ENCODE data around the gene ETV2. TPM values are rescaled to one million over a fixed set of nuclear protein-coding genes. Genes with fewer than 3 reads are reported as not detected.
A peak's percentile ranks its signal among the peaks of the same experiment; 100 is the strongest.

ETV2 gene
- total RNA-seq, 5 donors from 2014 or later (not counting 1 experiment from before 2014, with no cell fraction given): 0.67 to 2.1 (median 1.1) TPM; not detected in 1

DNA sequence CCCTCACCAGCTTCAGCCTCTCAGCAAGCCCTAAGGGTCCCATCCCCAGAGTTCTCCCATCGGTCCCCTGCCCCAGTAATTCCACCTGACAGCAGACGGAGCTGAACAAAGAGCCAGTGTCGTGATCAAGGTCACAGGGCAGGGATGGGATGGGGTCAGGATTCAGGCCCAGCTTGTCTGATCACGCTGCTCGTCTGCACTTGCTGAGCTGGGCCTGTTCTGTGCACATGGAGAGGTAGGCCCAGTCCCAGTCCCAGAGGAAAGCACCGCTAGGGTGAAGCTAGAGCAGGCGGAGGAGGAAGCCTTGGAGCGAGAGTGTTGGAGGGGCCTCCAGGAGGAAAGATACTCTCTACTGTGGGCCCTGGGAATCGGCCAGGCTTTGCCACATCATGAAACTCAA is 19.8 kb upstream of the ETV2 start:
- Mint-ChIP-seq H3K9me3 (no peaks in the 10 kb centered on the region), H3K4me1 (peaks cover 0 to 2% (median 0%) of the 10 kb centered on the region in 3 donors), H3K27ac (no peak overlapping the region), H3K4me3 (no peak overlapping the region), H3K27me3 (no peaks in the 10 kb centered on the region), H3K36me3 (peaks cover 13% of the 10 kb centered on the region)
- DNase-seq (no peak), ATAC-seq (replicated peaks in 1 of 4) (no peak)
- Histone ChIP-seq H3K27me3 (replicated peaks in 1 of 2; ENCODE audit: control insufficient read depth in 2 of 2, extremely low read depth in 1 of 2, insufficient read depth in 2 of 2, low read length in 1 of 2) (no peaks in the 10 kb centered on the region), H3K27ac (ENCODE audit: low read length) (no peak overlapping the region), H3K4me3 (ENCODE audit: control insufficient read depth in 1 of 2, extremely low read depth in 1 of 2, low read length in 1 of 2) (no peak overlapping the region), H3K36me3 (ENCODE audit: control insufficient read depth in 2 of 2, extremely low read depth in 1 of 2, insufficient read depth in 1 of 2, low read length in 1 of 2) (peaks cover 9 to 12% of the 10 kb centered on the region in 2 donors), H3K4me1 (ENCODE audit: control insufficient read depth in 1 of 2, extremely low read depth in 1 of 2, insufficient read depth in 2 of 2, low read length in 2 of 2) (no peaks in the 10 kb centered on the region), H3K9me3 (no peaks in the 10 kb centered on the region)
- ChIA-PET CTCF (no interaction called here), POLR2A (no interaction called here)
- 98% methylated on average over 8 of the region's 9 CpGs for WGBS (ENCODE audit: insufficient coverage)

DNA sequence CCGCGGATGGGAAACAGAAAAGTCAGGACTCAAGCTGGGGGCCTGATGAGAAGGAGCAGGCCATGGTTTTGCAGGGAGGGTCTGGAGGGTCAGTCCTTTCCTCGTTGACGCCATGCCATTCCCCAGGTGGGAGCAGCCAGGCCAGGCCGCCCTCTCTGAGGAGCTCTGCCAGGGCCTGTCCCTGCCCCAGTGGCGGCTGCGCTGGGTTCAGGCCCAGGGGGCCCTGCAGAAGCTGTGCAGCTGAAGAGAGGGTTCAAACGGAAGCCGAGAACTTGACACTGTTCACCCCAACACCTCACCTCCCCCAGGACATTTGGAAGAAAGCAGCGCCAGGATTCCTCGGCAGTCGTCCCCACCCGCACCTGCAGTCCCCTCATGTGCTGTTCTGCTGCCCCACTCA is 18.8 kb upstream of the ETV2 start:
- peaks cover 3 to 8% of the 10 kb centered on the region in 2 donors for H3K36me3 ChIP-seq (ENCODE audit: control insufficient read depth in 2 of 2, extremely low read depth in 1 of 2, insufficient read depth in 1 of 2, low read length in 1 of 2)
- ChIA-PET CTCF (no interaction called here), POLR2A (interaction anchor here in 1 of 2 donors (0.7 kb wide), 1 partner anchor 516 kb away, joined by 7 read pairs; no protein-coding TSS in a partner anchor)
- no peak overlapping the region for H3K4me3 Mint-ChIP-seq
- H3K9me3 ChIP-seq: no peaks in the 10 kb centered on the region
- no peak overlapping the region for H3K27ac Mint-ChIP-seq
- no peaks in the 10 kb centered on the region for H3K27me3 Mint-ChIP-seq
- peaks cover 9% of the 10 kb centered on the region for H3K36me3 Mint-ChIP-seq
- H3K4me3 ChIP-seq (ENCODE audit: control insufficient read depth in 1 of 2, extremely low read depth in 1 of 2, low read length in 1 of 2): no peak overlapping the region
- no peak for ATAC-seq (replicated peaks in 1 of 4)
- peaks cover 0 to 2% (median 0%) of the 10 kb centered on the region in 3 donors for H3K4me1 Mint-ChIP-seq
- 95% methylated on average over 13 of the region's 13 CpGs for WGBS (ENCODE audit: insufficient coverage)
- H3K27ac ChIP-seq (ENCODE audit: low read length): no peak overlapping the region
- H3K27me3 ChIP-seq (replicated peaks in 1 of 2; ENCODE audit: control insufficient read depth in 2 of 2, extremely low read depth in 1 of 2, insufficient read depth in 2 of 2, low read length in 1 of 2): no peaks in the 10 kb centered on the region
- DNase-seq: no peak
- peaks cover 0 to 2% of the 10 kb centered on the region in 2 experiments for H3K4me1 ChIP-seq (ENCODE audit: control insufficient read depth in 1 of 2, extremely low read depth in 1 of 2, insufficient read depth in 2 of 2, low read length in 2 of 2)
- H3K9me3 Mint-ChIP-seq: no peaks in the 10 kb centered on the region

DNA sequence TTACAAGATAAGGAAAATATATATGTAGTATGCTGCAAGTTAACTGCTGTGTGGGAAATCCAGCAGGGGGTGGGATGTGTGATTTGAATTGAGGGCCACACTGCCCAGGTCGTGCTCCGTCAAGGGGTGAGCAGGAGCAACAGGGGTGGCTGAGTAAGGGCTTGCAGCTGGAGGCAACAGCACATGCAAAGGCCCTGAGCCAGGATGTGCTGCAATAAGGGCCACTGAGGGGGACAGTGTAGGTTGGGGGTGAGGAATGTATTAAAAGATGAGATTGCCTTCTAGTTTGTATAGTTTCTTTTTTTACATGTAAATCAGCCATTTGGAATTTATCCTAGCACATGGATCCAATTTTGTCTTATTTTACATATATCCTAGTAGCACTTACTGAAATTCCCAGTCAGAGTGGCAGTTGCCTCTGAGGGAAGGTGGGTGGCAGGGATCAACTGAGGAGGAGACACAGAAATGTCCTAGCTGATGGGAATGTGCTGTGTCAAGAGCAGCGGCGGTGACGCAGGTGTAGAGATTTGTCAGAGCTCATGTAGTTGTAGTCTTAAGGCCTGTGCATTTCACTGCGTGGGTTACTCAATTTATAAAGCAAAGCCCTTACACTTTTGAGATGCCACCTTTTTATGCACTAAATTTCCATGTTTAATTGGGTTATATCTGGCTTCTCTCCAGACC is 18.1 kb upstream of the ETV2 start:
- H3K9me3 Mint-ChIP-seq: no peaks in the 10 kb centered on the region
- no peak overlapping the region for H3K27ac ChIP-seq (ENCODE audit: low read length)
- DNase-seq (no peak), ATAC-seq (replicated peaks in 1 of 4) (no peak)
- H3K4me1 ChIP-seq (ENCODE audit: control insufficient read depth in 1 of 2, extremely low read depth in 1 of 2, insufficient read depth in 2 of 2, low read length in 2 of 2): peaks cover 0 to 9% of the 10 kb centered on the region in 2 experiments
- ChIA-PET CTCF (no interaction called here), POLR2A (interaction anchor here in 1 of 2 donors (0.6 kb wide), 1 partner anchor 13 kb away, joined by 6 read pairs; no protein-coding TSS in a partner anchor)
- H3K4me3 Mint-ChIP-seq: no peak overlapping the region
- H3K4me1 Mint-ChIP-seq: peaks cover 5 to 7% (median 6%) of the 10 kb centered on the region in 3 donors
- H3K9me3 ChIP-seq: no peaks in the 10 kb centered on the region
- no peaks in the 10 kb centered on the region for H3K27me3 Mint-ChIP-seq
- peaks cover 3 to 7% of the 10 kb centered on the region in 2 donors for H3K36me3 ChIP-seq (ENCODE audit: control insufficient read depth in 2 of 2, extremely low read depth in 1 of 2, insufficient read depth in 1 of 2, low read length in 1 of 2)
- H3K27me3 ChIP-seq (replicated peaks in 1 of 2; ENCODE audit: control insufficient read depth in 2 of 2, extremely low read depth in 1 of 2, insufficient read depth in 2 of 2, low read length in 1 of 2): no peaks in the 10 kb centered on the region
- 92% methylated on average over 2 of the region's 6 CpGs for WGBS (ENCODE audit: insufficient coverage)
- H3K36me3 Mint-ChIP-seq: peaks cover 9% of the 10 kb centered on the region
- no peak overlapping the region for H3K4me3 ChIP-seq (ENCODE audit: control insufficient read depth in 1 of 2, extremely low read depth in 1 of 2, low read length in 1 of 2)
- H3K27ac Mint-ChIP-seq: peak overlapping the region in 1 of 2 donors; percentile 18

DNA sequence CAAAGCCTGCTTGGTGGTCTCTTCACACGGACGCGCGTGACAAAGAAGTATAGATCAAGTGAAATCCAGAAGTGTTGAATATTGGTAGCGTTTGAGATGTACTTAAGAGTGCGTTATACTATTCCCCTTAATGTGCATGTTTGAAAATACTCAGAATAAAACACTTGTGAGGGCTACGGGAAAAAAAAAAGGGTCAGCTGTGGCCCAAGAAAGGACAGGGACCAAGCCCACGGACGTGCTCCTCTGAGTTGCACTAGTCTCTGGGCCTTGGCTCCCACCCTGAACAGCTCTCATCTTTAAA is 13.3 kb upstream of the ETV2 start:
- Histone ChIP-seq H3K9me3 (no peaks in the 10 kb centered on the region), H3K27me3 (replicated peaks in 1 of 2; ENCODE audit: control insufficient read depth in 2 of 2, extremely low read depth in 1 of 2, insufficient read depth in 2 of 2, low read length in 1 of 2) (no peaks in the 10 kb centered on the region), H3K4me3 (ENCODE audit: control insufficient read depth in 1 of 2, extremely low read depth in 1 of 2, low read length in 1 of 2) (peak overlapping the region; percentile 82 to 97), H3K4me1 (ENCODE audit: control insufficient read depth in 1 of 2, extremely low read depth in 1 of 2, insufficient read depth in 2 of 2, low read length in 2 of 2) (peaks cover 4 to 18% of the 10 kb centered on the region in 2 experiments), H3K27ac (ENCODE audit: low read length) (peak overlapping the region; percentile 73), H3K36me3 (ENCODE audit: control insufficient read depth in 2 of 2, extremely low read depth in 1 of 2, insufficient read depth in 1 of 2, low read length in 1 of 2) (peaks cover 10 to 27% of the 10 kb centered on the region in 2 donors)
- CTCF ChIA-PET: no interaction called here
- WGBS (ENCODE audit: insufficient coverage): 29% methylated on average over 7 of the region's 9 CpGs
- POLR2A ChIA-PET: no interaction called here
- peak overlapping the region; percentile 97 to 98 for H3K27ac Mint-ChIP-seq
- no peaks in the 10 kb centered on the region for H3K9me3 Mint-ChIP-seq
- peaks cover 24% of the 10 kb centered on the region for H3K36me3 Mint-ChIP-seq
- peaks cover 25 to 29% (median 25%) of the 10 kb centered on the region in 3 donors for H3K4me1 Mint-ChIP-seq
- ATAC-seq (replicated peaks in 1 of 4) (no peak), DNase-seq (no peak)
- peaks cover 0 to 3% of the 10 kb centered on the region in 2 donors for H3K27me3 Mint-ChIP-seq
- H3K4me3 Mint-ChIP-seq: peak overlapping the region; percentile 93 to 100 (median 100)

- H3K4me1 ChIP-seq (ENCODE audit: control insufficient read depth in 1 of 2, extremely low read depth in 1 of 2, insufficient read depth in 2 of 2, low read length in 2 of 2): peaks cover 4 to 18% of the 10 kb centered on the region in 2 experiments
- H3K4me3 ChIP-seq (ENCODE audit: control insufficient read depth in 1 of 2, extremely low read depth in 1 of 2, low read length in 1 of 2): peak within 1 kb of the TSS; percentile 82 to 97
- Mint-ChIP-seq H3K27me3 (peaks cover 0 to 3% of the 10 kb centered on the region in 2 donors), H3K36me3 (peaks cover 28% of the 10 kb centered on the region), H3K4me3 (peak within 1 kb of the TSS; percentile 93 to 100 (median 100)), H3K27ac (peak within 1 kb of the TSS; percentile 97 to 98), H3K9me3 (no peaks in the 10 kb centered on the region), H3K4me1 (peaks cover 25 to 29% (median 25%) of the 10 kb centered on the region in 3 donors)
- H3K27ac ChIP-seq (ENCODE audit: low read length): peak within 1 kb of the TSS; percentile 77
- H3K36me3 ChIP-seq (ENCODE audit: control insufficient read depth in 2 of 2, extremely low read depth in 1 of 2, insufficient read depth in 1 of 2, low read length in 1 of 2): peaks cover 12 to 32% of the 10 kb centered on the region in 2 donors
- H3K9me3 ChIP-seq: no peaks in the 10 kb centered on the region
- POLR2A ChIA-PET: no interaction called here
- H3K27me3 ChIP-seq (replicated peaks in 1 of 2; ENCODE audit: control insufficient read depth in 2 of 2, extremely low read depth in 1 of 2, insufficient read depth in 2 of 2, low read length in 1 of 2): no peaks in the 10 kb centered on the region
- CTCF ChIA-PET: no interaction called here
- DNase-seq (peak; percentile 92 to 99 (median 97)), ATAC-seq (replicated peaks in 1 of 4) (peak; percentile 99 to 100 (median 100))
- WGBS (ENCODE audit: insufficient coverage): under 1% methylated on average over 56 of the region's 56 CpGs
These were observed 12.8 kb upstream of the ETV2 start, which contains the start of gene RBM42 for GRCh38 chr19:35628565-35629331. RBM42 (plus strand) TSS chr19:35629036; CDS start chr19:35629154, 118 bp downstream.

- no peaks in the 10 kb centered on the region for H3K9me3 ChIP-seq
- ChIA-PET POLR2A (no interaction called here), CTCF (no interaction called here)
- no peak for DNase-seq
- peaks cover 15 to 37% of the 10 kb centered on the region in 2 donors for H3K36me3 ChIP-seq (ENCODE audit: control insufficient read depth in 2 of 2, extremely low read depth in 1 of 2, insufficient read depth in 1 of 2, low read length in 1 of 2)
- H3K4me3 ChIP-seq (ENCODE audit: control insufficient read depth in 1 of 2, extremely low read depth in 1 of 2, low read length in 1 of 2): peak overlapping the region; percentile 82 to 97
- Mint-ChIP-seq H3K4me3 (peak overlapping the region; percentile 93 to 100 (median 100)), H3K4me1 (peaks cover 25 to 29% (median 25%) of the 10 kb centered on the region in 3 donors), H3K36me3 (peaks cover 28% of the 10 kb centered on the region), H3K9me3 (no peaks in the 10 kb centered on the region), H3K27ac (peak overlapping the region in 1 of 2 donors; percentile 97), H3K27me3 (peaks cover 0 to 3% of the 10 kb centered on the region in 2 donors)
- ATAC-seq (replicated peaks in 1 of 4): no peak
- H3K27me3 ChIP-seq (replicated peaks in 1 of 2; ENCODE audit: control insufficient read depth in 2 of 2, extremely low read depth in 1 of 2, insufficient read depth in 2 of 2, low read length in 1 of 2): no peaks in the 10 kb centered on the region
- peaks cover 4 to 18% of the 10 kb centered on the region in 2 experiments for H3K4me1 ChIP-seq (ENCODE audit: control insufficient read depth in 1 of 2, extremely low read depth in 1 of 2, insufficient read depth in 2 of 2, low read length in 2 of 2)
- 10% methylated on average over 10 of the region's 15 CpGs for WGBS (ENCODE audit: insufficient coverage)
- peak overlapping the region; percentile 77 for H3K27ac ChIP-seq (ENCODE audit: low read length)
These were observed 12.3 kb upstream of the ETV2 start for GRCh38 chr19:35629332-35629633.
